Measurements from ENCODE around the gene PLBD2.

The PLBD2 gene

GRCh38 chr12:113439301-113439597 is 80.9 kb downstream of the PLBD2 start:
- TF ChIP-seq CTCF (IDR thresholded peaks at IDR 0.05; ENCODE audit: borderline replicate concordance, extremely low read depth, low read length, poor library complexity, severe bottlenecking), result no peak
- TF ChIP-seq EZH2 (IDR thresholded peaks at IDR 0.05; ENCODE audit: borderline replicate concordance, low read depth, low read length, severe bottlenecking), result no peak
- Histone ChIP-seq H3K4me3 (ENCODE audit: low read depth in 1 of 2, low read length in 2 of 2) (no peak overlapping the region), H2AFZ (ENCODE audit: low read depth, low read length) (no peak overlapping the region), H3K27ac (ENCODE audit: low read length) (no peak overlapping the region), H3K9ac (ENCODE audit: low read depth, low read length) (no peak overlapping the region), H3K36me3 (ENCODE audit: insufficient read depth, low read length) (no peaks in the 10 kb centered on the region), H3K9me3 (ENCODE audit: insufficient read depth, low read length, severe bottlenecking) (no peaks in the 10 kb centered on the region), H3K79me2 (ENCODE audit: insufficient read depth, low read length) (no peaks in the 10 kb centered on the region), H3K27me3 (ENCODE audit: insufficient read depth, low read length, poor library complexity) (no peaks in the 10 kb centered on the region), H3K4me1 (ENCODE audit: insufficient read depth, low read length) (no peaks in the 10 kb centered on the region), H4K20me1 (ENCODE audit: insufficient read depth, low read length) (no peaks in the 10 kb centered on the region), H3K4me2 (ENCODE audit: insufficient read depth, low read length) (no peak overlapping the region)
- DNase-seq (no peak), ATAC-seq (ENCODE audit: insufficient read depth, low read depth) (no peak)

DNA sequence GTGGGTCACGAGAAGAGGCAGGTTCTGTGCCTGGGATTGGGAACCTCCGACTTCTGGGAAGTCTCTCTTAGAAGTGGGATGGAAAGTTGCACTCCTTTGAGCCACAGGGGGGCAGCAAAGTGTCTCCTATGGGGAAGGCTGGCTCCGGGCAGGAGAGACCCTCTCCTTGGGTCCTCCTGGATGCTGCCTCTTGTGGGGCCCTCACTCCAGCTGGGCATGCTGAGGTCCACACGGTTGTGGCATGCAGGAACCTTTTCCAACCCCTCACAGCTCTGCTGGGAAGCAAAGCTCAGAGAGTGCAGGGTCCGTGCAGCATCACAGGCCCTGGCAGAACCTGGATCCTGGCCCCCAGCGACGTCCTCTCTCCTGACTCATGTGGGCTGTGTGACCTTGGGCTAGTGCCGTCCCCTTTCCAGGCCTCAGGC is 81.2 kb downstream of the PLBD2 start:
- peak; percentile 44 for DNase-seq

DNA sequence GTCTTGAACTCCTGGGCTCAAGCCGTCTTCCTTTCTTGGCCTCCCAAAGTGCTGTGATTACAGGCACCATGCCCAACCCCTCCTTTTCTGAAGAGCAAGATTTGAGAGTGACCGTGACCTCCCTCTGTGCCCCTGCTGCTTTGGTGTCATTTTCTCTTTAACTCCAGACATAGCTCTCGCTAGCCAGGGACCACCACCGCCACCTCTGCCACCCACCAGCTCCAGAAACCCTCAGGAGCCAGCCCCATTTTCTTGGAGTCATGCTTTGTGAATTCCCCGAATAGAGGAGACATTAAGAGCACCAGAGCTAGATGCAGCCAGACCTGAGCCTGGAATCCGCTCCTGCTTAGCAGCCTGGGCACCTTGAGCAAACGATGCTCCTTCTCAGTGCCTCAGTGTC is 81.9 kb downstream of the PLBD2 start:
- DNase-seq, result no peak
- H3K9me3 ChIP-seq (ENCODE audit: insufficient read depth, low read length, severe bottlenecking), result no peaks in the 10 kb centered on the region
- no peaks in the 10 kb centered on the region for H3K4me1 ChIP-seq (ENCODE audit: insufficient read depth, low read length)
- H3K4me2 ChIP-seq (ENCODE audit: insufficient read depth, low read length), result no peak overlapping the region
- no peak for TF ChIP-seq CTCF (IDR thresholded peaks at IDR 0.05; ENCODE audit: borderline replicate concordance, extremely low read depth, low read length, poor library complexity, severe bottlenecking)
- no peak for TF ChIP-seq EZH2 (IDR thresholded peaks at IDR 0.05; ENCODE audit: borderline replicate concordance, low read depth, low read length, severe bottlenecking)
- no peaks in the 10 kb centered on the region for H3K36me3 ChIP-seq (ENCODE audit: insufficient read depth, low read length)
- H2AFZ ChIP-seq (ENCODE audit: low read depth, low read length), result no peak overlapping the region
- no peaks in the 10 kb centered on the region for H4K20me1 ChIP-seq (ENCODE audit: insufficient read depth, low read length)
- no peak overlapping the region for H3K9ac ChIP-seq (ENCODE audit: low read depth, low read length)
- no peaks in the 10 kb centered on the region for H3K79me2 ChIP-seq (ENCODE audit: insufficient read depth, low read length)
- H3K27ac ChIP-seq (ENCODE audit: low read length), result no peak overlapping the region
- H3K4me3 ChIP-seq (ENCODE audit: low read depth in 1 of 2, low read length in 2 of 2), result no peak overlapping the region
- H3K27me3 ChIP-seq (ENCODE audit: insufficient read depth, low read length, poor library complexity), result no peaks in the 10 kb centered on the region
- ATAC-seq (ENCODE audit: insufficient read depth, low read depth), result no peak

More for the DNA sequence above, 81.2 kb downstream of the PLBD2 start:
- no peak overlapping the region for H3K27ac ChIP-seq (ENCODE audit: low read length)
- H4K20me1 ChIP-seq (ENCODE audit: insufficient read depth, low read length), result no peaks in the 10 kb centered on the region
- H3K79me2 ChIP-seq (ENCODE audit: insufficient read depth, low read length), result no peaks in the 10 kb centered on the region
- TF ChIP-seq CTCF (IDR thresholded peaks at IDR 0.05; ENCODE audit: borderline replicate concordance, extremely low read depth, low read length, poor library complexity, severe bottlenecking), result peak; percentile 77
- no peak for TF ChIP-seq EZH2 (IDR thresholded peaks at IDR 0.05; ENCODE audit: borderline replicate concordance, low read depth, low read length, severe bottlenecking)
- no peak overlapping the region for H2AFZ ChIP-seq (ENCODE audit: low read depth, low read length)
- H3K9ac ChIP-seq (ENCODE audit: low read depth, low read length), result no peak overlapping the region
- peak; percentile 54; the same call in 1 of the 3 replicates for ATAC-seq (ENCODE audit: insufficient read depth, low read depth)
- H3K36me3 ChIP-seq (ENCODE audit: insufficient read depth, low read length), result no peaks in the 10 kb centered on the region
- H3K4me1 ChIP-seq (ENCODE audit: insufficient read depth, low read length), result no peaks in the 10 kb centered on the region
- H3K9me3 ChIP-seq (ENCODE audit: insufficient read depth, low read length, severe bottlenecking), result no peaks in the 10 kb centered on the region
- H3K27me3 ChIP-seq (ENCODE audit: insufficient read depth, low read length, poor library complexity), result no peaks in the 10 kb centered on the region
- H3K4me2 ChIP-seq (ENCODE audit: insufficient read depth, low read length), result no peak overlapping the region
- H3K4me3 ChIP-seq (ENCODE audit: low read depth in 1 of 2, low read length in 2 of 2), result no peak overlapping the region
